ENCODE measurements around the gene FXYD4. TPM values are rescaled to one million over a fixed set of nuclear protein-coding genes. Genes with fewer than 3 reads are reported as not detected.

The FXYD4 gene
- polyA plus RNA-seq, 1 of the 3 experiments (the other 2 are of a cell fraction), result not detected

GRCh38 chr10:43407148-43407575 is 35.7 kb downstream of the FXYD4 start:
- Histone ChIP-seq H3K9me2 (no peaks in the 10 kb centered on the region), H3K4me3 (ENCODE audit: low read depth in 2 of 2, low read length in 1 of 2) (peak overlapping the region; percentile 67 to 86), H3K4me2 (peak overlapping the region; percentile 98), H3K27ac (ENCODE audit: low read depth in 2 of 2, low read length in 1 of 2) (peak overlapping the region; percentile 92 to 97), H3K4me1 (ENCODE audit: control insufficient read depth in 1 of 2, insufficient read depth in 2 of 2, low read depth in 1 of 2, low read length in 1 of 2) (peaks cover 11 to 16% of the 10 kb centered on the region in 2 experiments; a peak in 2 of 4 replicates), H3F3A (replicated peaks; ENCODE audit: insufficient read depth) (peaks cover 18% of the 10 kb centered on the region), H3K9me3 (no peaks in the 10 kb centered on the region), H3K79me2 (ENCODE audit: insufficient read depth) (peaks cover 68% of the 10 kb centered on the region), H2AFZ (ENCODE audit: low read depth) (no peak overlapping the region), H3K27me3 (ENCODE audit: insufficient read depth) (no peaks in the 10 kb centered on the region), H3K36me3 (replicated peaks in 1 of 2; ENCODE audit: control insufficient read depth in 1 of 2, insufficient read depth in 2 of 2, low read length in 1 of 2) (peaks cover 0 to 22% of the 10 kb centered on the region in 2 experiments), H3K9ac (peak overlapping the region; percentile 99), H4K20me1 (ENCODE audit: insufficient read depth) (peaks cover 56% of the 10 kb centered on the region)
- DNase-seq, result peak; percentile 72
- TF ChIP-seq GABPA (IDR thresholded peaks at IDR 0.05; ENCODE audit: low read depth), result no peak
- peak; percentile 46; the same call in 1 of the 2 replicates for TF ChIP-seq NRF1 (IDR thresholded peaks at IDR 0.05; ENCODE audit: low read depth, low read length)
- TF ChIP-seq IRF3 (IDR thresholded peaks at IDR 0.05; ENCODE audit: low read depth, low read length), result no peak
- TF ChIP-seq MXI1 (IDR thresholded peaks at IDR 0.05; ENCODE audit: low read depth, low read length), result no peak
- TF ChIP-seq FOXJ3 (CRISPR knock-in tag; IDR thresholded peaks at IDR 0.05), result no peak
- TF ChIP-seq RCOR1 (IDR thresholded peaks at IDR 0.05; ENCODE audit: low read length), result no peak
- ChIA-PET CTCF (interaction anchor here (0.8 to 1.8 kb wide), 4 partner anchors 12 to 54 kb away, joined by 3 to 6 read pairs (median 4); partner anchors contain the start of gene ZNF487), POLR2A (interaction anchor here (1.4 kb wide), 1 partner anchor 10 kb away, joined by 4 read pairs; no protein-coding TSS in a partner anchor)
- 0% methylated on average over 20 of the region's 59 CpGs for WGBS (ENCODE audit: low lambda C conversion rate)

GRCh38 chr10:43407576-43408330 is 36.3 kb downstream of the FXYD4 start:
- peak overlapping the region; percentile 99 for H3K9ac ChIP-seq
- WGBS (ENCODE audit: low lambda C conversion rate), result 1% methylated on average over 45 of the region's 56 CpGs
- peak overlapping the region; percentile 92 to 97 for H3K27ac ChIP-seq (ENCODE audit: low read depth in 2 of 2, low read length in 1 of 2)
- CTCF ChIA-PET, result interaction anchor here (0.6 to 1.8 kb wide), 5 partner anchors 12 to 203 kb away, joined by 3 to 6 read pairs (median 4); partner anchors contain the start of gene ZNF487
- peaks cover 50% of the 10 kb centered on the region for H4K20me1 ChIP-seq (ENCODE audit: insufficient read depth)
- POLR2A ChIA-PET, result interaction anchor here (0.9 to 1.4 kb wide), 2 partner anchors 10 to 11 kb away, joined by 3 to 4 read pairs; no protein-coding TSS in a partner anchor
- no peaks in the 10 kb centered on the region for H3K27me3 ChIP-seq (ENCODE audit: insufficient read depth)
- DNase-seq, result peak; percentile 85
- no peaks in the 10 kb centered on the region for H3K9me3 ChIP-seq
- peak overlapping the region; percentile 98 for H3K4me2 ChIP-seq
- H3F3A ChIP-seq (replicated peaks; ENCODE audit: insufficient read depth), result peaks cover 18% of the 10 kb centered on the region
- H3K79me2 ChIP-seq (ENCODE audit: insufficient read depth), result peaks cover 62% of the 10 kb centered on the region
- H3K4me1 ChIP-seq (ENCODE audit: control insufficient read depth in 1 of 2, insufficient read depth in 2 of 2, low read depth in 1 of 2, low read length in 1 of 2), result peaks cover 11 to 12% of the 10 kb centered on the region in 2 experiments; a peak in 2 of 4 replicates
- no peaks in the 10 kb centered on the region for H3K9me2 ChIP-seq
- H3K36me3 ChIP-seq (replicated peaks in 1 of 2; ENCODE audit: control insufficient read depth in 1 of 2, insufficient read depth in 2 of 2, low read length in 1 of 2), result peaks cover 0 to 18% of the 10 kb centered on the region in 2 experiments
- peak overlapping the region; percentile 67 to 86 for H3K4me3 ChIP-seq (ENCODE audit: low read depth in 2 of 2, low read length in 1 of 2)
- H2AFZ ChIP-seq (ENCODE audit: low read depth), result no peak overlapping the region
- TF ChIP-seq SMC3 (IDR thresholded peaks at IDR 0.05; ENCODE audit: low read depth, low read length) (no peak), TAF1 (IDR thresholded peaks at IDR 0.05; ENCODE audit: borderline replicate concordance, low read depth, low read length) (peak; percentile 78; the same call in 1 of the 2 replicates), RXRA (IDR thresholded peaks at IDR 0.05; ENCODE audit: borderline replicate concordance, low read depth) (no peak), ZBTB33 (IDR thresholded peaks at IDR 0.05; ENCODE audit: borderline replicate concordance, low read depth) (no peak), FOSL2 (IDR thresholded peaks at IDR 0.05; ENCODE audit: borderline replicate concordance, low read depth) (no peak), EZH2phosphoT487 (IDR thresholded peaks at IDR 0.05; ENCODE audit: borderline replicate concordance, low read depth) (no peak), CHD2 (IDR thresholded peaks at IDR 0.05; ENCODE audit: low read length, partially characterized antibody) (no peak), MEF2A (IDR thresholded peaks at IDR 0.05; ENCODE audit: borderline replicate concordance, low read depth) (no peak), ELF1 (IDR thresholded peaks at IDR 0.05) (peak; percentile 55), PBX3 (IDR thresholded peaks at IDR 0.05) (no peak), IRF3 (IDR thresholded peaks at IDR 0.05; ENCODE audit: low read depth, low read length) (no peak), YY1 (IDR thresholded peaks at IDR 0.05; ENCODE audit: low read depth) (no peak), RAD21 (IDR thresholded peaks at IDR 0.05; ENCODE audit: low read length) (no peak), MAX (IDR thresholded peaks at IDR 0.05; ENCODE audit: low read depth) (peak; percentile 94), TCF12 (IDR thresholded peaks at IDR 0.05) (no peak), SIN3A (IDR thresholded peaks at IDR 0.05; ENCODE audit: borderline replicate concordance, low read depth, low read length) (peak; percentile 55; the same call in 1 of the 2 replicates), RCOR1 (IDR thresholded peaks at IDR 0.05; ENCODE audit: low read length) (no peak; the same call in 1 of the 2 replicates)
